ENCODE results near the gene TBX4. TPM values are rescaled to one million over a fixed set of nuclear protein-coding genes. Genes with fewer than 3 reads are reported as not detected.

The TBX4 gene
- total RNA-seq = not detected

GRCh38 chr17:61452301-61453290 lies at the start of gene TBX4:
TSS of gene TBX4 (plus strand) at chr17:61452422. CDS start at chr17:61456491, 4,069 bp downstream.
- ATAC-seq = no peak
- Mint-ChIP-seq H3K36me3 (peaks cover 4 to 14% of the 10 kb centered on the region in 2 donors), H3K9me3 (no peaks in the 10 kb centered on the region), H3K27ac (no peak within 1 kb of the TSS)
- peak in 1 of 2 donors; percentile 45 for DNase-seq (ENCODE audit: low spot score in 2 of 2)

- peak in 1 of 2 donors; percentile 29 for ATAC-seq
- peak overlapping the region in 1 of 2 donors; percentile 66 for H3K27ac Mint-ChIP-seq
Measured at GRCh38 chr17:61402978-61403800, 49.0 kb upstream of the TBX4 start.

DNA sequence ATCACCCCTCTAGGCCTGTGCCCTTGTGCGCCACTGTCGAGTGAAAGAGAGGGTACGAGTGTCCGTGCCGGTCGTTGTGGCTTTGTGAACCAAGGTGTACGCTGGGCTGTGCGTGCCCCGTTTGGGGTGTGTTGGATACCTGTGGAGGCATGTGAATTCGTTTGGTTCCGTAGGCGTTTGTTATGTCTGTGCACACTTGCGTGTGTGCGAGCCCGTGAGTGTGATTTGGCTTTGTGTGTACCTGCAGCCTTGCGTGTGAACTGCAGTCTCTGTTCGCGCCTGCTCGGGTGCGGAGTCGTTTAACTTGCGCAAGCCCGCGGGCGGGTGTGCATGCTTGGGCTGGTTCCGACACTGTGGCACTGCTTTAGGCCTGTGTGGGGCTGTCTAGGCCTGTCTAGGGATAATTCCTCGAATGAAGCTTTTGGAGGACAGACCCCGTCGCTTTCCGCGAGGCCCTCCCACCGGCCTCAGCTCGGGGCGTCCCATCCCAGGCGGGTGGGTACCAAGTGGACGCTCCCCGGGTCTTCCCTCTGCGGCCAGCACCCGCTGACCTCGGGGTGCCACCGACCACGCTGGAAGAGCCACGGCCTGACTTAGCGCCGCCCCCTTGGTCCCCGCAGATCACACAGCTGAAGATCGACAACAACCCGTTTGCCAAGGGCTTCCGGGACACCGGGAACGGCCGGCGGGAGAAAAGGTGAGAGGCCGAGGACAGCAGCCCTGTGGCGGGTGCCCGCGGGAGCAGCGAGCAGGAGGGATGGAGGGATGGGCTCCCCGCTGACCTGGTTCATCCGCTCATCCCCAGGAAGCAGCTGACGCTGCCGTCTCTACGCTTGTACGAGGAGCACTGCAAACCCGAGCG lies 48.2 kb upstream of the TBX4 start:
- no peak for ATAC-seq
- no peak overlapping the region for H3K27ac Mint-ChIP-seq
- DNase-seq (ENCODE audit: low spot score in 2 of 2) = no peak
- no peaks in the 10 kb centered on the region for H3K9me3 Mint-ChIP-seq
- peaks cover 0 to 6% of the 10 kb centered on the region in 2 donors for H3K36me3 Mint-ChIP-seq

More at GRCh38 chr17:61402978-61403800, 49.0 kb upstream of the TBX4 start:
- Mint-ChIP-seq H3K9me3 (no peaks in the 10 kb centered on the region), H3K36me3 (peaks cover 0 to 11% of the 10 kb centered on the region in 2 donors)
- DNase-seq (ENCODE audit: low spot score in 2 of 2) = peak in 1 of 2 donors; percentile 37

GRCh38 chr17:61404663-61404912 lies 47.6 kb upstream of the TBX4 start:
- peaks cover 0 to 6% of the 10 kb centered on the region in 2 donors for H3K36me3 Mint-ChIP-seq
- no peak overlapping the region for H3K27ac Mint-ChIP-seq
- DNase-seq (ENCODE audit: low spot score in 2 of 2) (no peak), ATAC-seq (no peak)
- H3K9me3 Mint-ChIP-seq = no peaks in the 10 kb centered on the region

- no peaks in the 10 kb centered on the region for H3K9me3 Mint-ChIP-seq
- ATAC-seq = no peak
- no peak overlapping the region for H3K27ac Mint-ChIP-seq
- peak in 1 of 2 donors; percentile 46 for DNase-seq (ENCODE audit: low spot score in 2 of 2)
- H3K36me3 Mint-ChIP-seq = peaks cover 0 to 6% of the 10 kb centered on the region in 2 donors
Measured at GRCh38 chr17:61404913-61405685, 47.1 kb upstream of the TBX4 start.

DNA sequence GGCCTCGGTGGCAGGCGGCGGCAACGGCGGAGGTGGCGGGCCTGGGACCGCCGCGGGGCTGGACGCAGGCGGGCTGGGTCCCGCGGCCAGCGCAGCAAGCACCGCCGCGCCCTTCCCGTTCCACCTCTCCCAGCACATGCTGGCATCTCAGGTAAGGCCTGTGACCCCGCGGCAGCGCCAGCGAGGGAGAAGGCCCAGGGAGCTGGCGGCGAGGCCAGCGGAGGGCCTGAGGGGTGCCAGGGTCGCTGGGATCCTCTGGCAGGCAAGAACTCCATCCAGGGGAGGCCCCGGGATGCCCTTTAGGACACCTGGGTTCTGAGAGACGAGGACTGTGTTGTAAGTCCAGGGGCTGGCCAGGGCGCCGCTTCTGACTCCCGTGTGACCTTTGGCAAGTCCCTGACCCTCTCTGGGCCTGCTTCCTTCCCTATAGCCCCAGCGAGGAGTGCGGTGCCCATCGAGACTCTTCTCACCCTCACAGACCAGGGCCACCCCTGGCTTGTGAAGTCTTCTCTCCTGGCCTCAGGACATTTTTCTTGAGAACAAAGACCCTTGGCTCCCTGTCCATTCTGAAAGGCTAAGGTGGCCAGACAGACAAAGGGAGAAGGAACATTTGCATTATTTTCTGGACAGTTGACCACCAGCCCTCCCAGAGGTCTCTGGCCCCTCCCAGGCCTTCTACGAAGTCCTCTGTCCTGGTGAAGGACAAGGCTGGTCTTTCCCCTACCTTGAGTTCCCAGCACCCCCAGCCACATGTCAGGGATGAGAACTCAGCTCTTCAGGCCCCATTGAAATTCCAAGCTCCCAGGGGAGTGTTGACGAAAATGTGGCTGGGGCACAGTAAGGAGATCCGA lies 46.3 kb upstream of the TBX4 start:
- Mint-ChIP-seq H3K9me3 (no peaks in the 10 kb centered on the region), H3K36me3 (peaks cover 0 to 6% of the 10 kb centered on the region in 2 donors), H3K27ac (no peak overlapping the region)
- ATAC-seq = no peak
- peak in 1 of 2 donors; percentile 53 for DNase-seq (ENCODE audit: low spot score in 2 of 2)

DNA sequence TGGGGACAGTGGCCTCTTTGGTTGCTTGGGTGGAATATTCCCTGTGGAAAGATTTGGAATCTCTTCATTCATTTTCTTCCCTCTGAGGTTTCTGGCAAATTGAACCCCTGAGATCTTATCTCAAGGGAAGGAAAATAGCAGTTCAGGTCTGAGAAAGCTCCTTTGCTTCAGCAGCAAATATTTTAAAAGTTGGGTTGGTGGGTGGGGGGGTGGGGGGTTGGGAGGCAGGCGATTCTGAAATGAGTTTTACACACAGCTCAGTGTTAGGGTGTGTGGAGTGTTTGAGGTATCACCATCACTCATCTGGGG lies 45.7 kb upstream of the TBX4 start:
- DNase-seq (ENCODE audit: low spot score in 2 of 2) = no peak
- H3K27ac Mint-ChIP-seq = no peak overlapping the region
- no peaks in the 10 kb centered on the region for H3K9me3 Mint-ChIP-seq
- no peak for ATAC-seq
- H3K36me3 Mint-ChIP-seq = peaks cover 0 to 6% of the 10 kb centered on the region in 2 donors

GRCh38 chr17:61406971-61407911 lies 45.0 kb upstream of the TBX4 start:
- peak in 1 of 2 donors; percentile 30 for DNase-seq (ENCODE audit: low spot score in 2 of 2)
- Mint-ChIP-seq H3K36me3 (peaks cover 0 to 5% of the 10 kb centered on the region in 2 donors), H3K27ac (no peak overlapping the region), H3K9me3 (no peaks in the 10 kb centered on the region)
- ATAC-seq = no peak

DNA sequence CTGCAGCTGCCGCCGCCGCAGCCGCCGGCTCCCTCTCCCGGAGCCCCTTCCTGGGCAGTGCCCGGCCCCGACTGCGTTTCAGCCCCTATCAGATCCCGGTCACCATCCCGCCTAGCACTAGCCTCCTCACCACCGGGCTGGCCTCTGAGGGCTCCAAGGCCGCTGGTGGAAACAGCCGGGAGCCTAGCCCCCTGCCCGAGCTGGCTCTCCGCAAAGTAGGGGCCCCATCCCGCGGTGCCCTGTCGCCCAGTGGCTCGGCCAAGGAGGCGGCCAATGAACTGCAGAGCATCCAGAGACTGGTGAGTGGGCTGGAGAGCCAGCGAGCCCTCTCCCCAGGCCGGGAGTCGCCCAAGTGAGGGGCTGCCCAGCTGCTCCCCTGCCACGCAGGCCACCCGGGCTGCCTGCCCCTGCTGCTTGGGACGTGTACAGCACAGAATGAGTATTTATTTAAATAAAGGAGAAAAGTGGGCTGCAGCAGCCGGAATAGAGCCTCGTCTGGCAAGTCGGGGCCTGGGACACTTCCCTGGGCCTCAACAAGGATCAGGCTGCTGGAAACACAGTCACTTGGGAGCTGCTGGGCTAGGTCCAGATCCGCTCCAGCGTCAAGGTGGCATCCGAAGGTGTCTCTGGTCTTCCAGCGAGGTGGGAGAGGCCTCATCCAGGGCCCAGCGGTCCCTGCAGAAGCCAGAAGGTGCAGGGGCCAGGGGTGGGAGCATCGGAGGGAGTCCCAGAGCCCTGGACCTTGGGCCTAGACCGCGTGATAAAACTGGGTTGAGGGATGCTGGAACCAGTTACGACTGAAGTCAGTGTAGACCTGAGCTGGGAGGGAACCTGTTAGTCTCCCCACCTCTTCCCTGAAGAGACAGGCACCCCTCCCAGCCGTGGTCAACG lies 43.8 kb upstream of the TBX4 start:
- H3K9me3 Mint-ChIP-seq = no peaks in the 10 kb centered on the region
- H3K27ac Mint-ChIP-seq = peak overlapping the region in 1 of 2 donors; percentile 50
- H3K36me3 Mint-ChIP-seq = no peaks in the 10 kb centered on the region
- ATAC-seq = no peak
- DNase-seq (ENCODE audit: low spot score in 2 of 2) = peak in 1 of 2 donors; percentile 54

DNA sequence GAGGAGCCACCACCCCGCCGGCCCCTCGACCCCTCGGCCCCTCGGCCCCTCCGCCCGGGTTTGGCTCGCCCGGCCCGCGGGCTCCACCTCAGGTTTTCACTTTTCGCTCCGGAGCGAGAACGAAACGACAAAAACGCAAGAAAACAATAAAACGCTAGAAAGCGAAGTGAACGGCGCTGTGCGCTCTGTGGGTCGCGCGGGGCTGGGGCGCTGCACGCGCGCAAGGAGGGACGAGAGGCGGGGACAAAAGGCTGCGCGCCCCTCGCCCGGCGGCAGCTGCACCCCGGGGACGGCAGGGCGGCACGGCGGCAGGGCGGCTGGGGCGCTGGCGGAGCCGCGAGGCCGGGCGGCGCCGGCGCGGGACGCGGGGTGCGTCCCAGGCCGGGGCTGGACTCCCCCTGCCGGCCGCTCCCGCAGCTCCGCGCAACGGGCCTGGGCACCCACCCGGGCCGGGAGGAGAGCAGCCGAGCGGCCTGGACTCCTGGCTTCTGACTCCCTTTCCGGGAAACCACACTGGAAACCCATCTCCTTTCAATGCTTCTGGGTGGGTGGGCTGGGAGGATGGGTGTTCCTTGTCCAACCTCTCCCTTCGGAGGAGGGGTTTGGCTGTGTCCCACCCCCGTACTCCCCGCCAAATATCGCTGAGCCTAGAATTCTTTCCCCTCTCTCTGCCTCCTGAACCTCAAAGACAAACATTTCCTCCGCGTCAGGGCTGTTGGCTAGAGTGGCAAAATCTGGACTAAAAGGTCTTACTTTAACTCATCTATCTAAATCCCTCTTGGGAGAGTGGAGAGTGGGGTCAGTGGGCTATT lies 42.7 kb upstream of the TBX4 start:
- H3K27ac Mint-ChIP-seq = no peak overlapping the region
- peak; percentile 56 to 61 for DNase-seq (ENCODE audit: low spot score in 2 of 2)
- no peaks in the 10 kb centered on the region for H3K36me3 Mint-ChIP-seq
- peak; percentile 25 to 40 for ATAC-seq
- no peaks in the 10 kb centered on the region for H3K9me3 Mint-ChIP-seq

DNA sequence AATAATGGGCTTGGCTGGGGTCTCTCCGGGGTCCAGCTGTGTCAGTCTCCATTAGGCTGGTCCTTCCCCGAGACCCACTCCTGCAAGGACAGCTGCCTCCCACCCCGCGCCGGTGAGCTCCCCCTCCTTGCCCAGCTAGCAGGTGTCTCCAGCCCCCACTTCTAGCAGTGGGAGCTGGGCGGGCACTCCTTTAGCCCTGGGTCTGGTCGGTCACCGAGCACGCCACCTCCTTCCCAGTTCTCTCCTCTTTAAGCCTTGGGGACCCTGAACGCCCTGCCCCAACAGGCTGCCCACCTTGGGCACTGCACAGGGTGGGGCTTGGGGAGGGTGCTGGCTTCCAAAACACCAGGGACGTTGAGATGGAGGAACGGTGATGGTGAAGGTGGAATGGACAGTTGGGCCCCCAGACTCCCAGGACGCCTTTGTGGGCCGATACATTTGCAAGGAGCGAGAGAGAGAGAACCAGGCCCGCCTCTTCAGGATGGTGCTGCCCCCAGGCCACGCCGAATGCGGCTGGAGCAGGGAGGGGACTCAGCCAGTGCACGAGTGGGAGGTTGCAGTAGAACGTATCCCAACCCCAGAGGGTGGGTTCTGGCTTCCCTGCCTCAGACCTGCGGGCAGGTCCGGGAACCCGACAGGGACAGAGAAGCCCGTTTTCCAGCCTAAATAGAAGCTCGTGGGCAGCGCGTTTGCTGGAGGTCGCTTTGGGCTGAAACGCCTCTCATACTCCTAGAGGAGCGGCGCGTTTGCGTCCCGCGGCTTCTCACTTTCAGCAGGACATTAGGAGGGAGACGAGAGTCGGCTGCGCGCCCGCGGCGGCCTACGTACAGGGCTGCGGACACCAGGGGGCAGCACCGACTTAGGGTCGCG lies 41.8 kb upstream of the TBX4 start:
- Mint-ChIP-seq H3K36me3 (no peaks in the 10 kb centered on the region), H3K9me3 (no peaks in the 10 kb centered on the region), H3K27ac (no peak overlapping the region)
- DNase-seq (ENCODE audit: low spot score in 2 of 2) = peak; percentile 65 to 84
- peak; percentile 52 to 69 for ATAC-seq

GRCh38 chr17:61411011-61411260 lies 41.3 kb upstream of the TBX4 start:
- no peaks in the 10 kb centered on the region for H3K36me3 Mint-ChIP-seq

More at GRCh38 chr17:61411011-61411260, 41.3 kb upstream of the TBX4 start:
- H3K9me3 Mint-ChIP-seq = no peaks in the 10 kb centered on the region
- H3K27ac Mint-ChIP-seq = no peak overlapping the region
- no peak for DNase-seq (ENCODE audit: low spot score in 2 of 2)
- no peak for ATAC-seq
